Thoracic aorta (tissue), 2 donors: ENCODE results near the gene SSR4. TPM values are rescaled to one million over a fixed set of nuclear protein-coding genes. Genes with fewer than 3 reads are reported as not detected.

Experiments used
- ATAC-seq: fragments of 150-250 bp; one replicate; pipeline ENCODE4 v1.8.0; 2017; ENCODE audit warnings: low read depth; ENCODE audit not compliant: insufficient number of reproducible peaks, low FRiP score
- DNase-seq: peaks from one replicate; pipeline ENCODE4 v3.0.0-alpha.2; 2020; ENCODE audit warnings: low spot score
- H3K27ac ChIP-seq, 2 donors: fragments of 200-600 bp; sonication (generic); 1 replicate in 1 of 2; 2 replicates in 1 of 2; pipeline ENCODE4 v1.5.1; 2016; ENCODE audit warnings: mild to moderate bottlenecking in 2 of 2, moderate library complexity in 2 of 2
- H3K27me3 ChIP-seq: fragments of 200-600 bp; sonication (generic); replicated peaks from 2 replicates; pipeline ENCODE4 v1.6.0; 2016; ENCODE audit warnings: mild to moderate bottlenecking; ENCODE audit not compliant: insufficient read depth
- H3K36me3 ChIP-seq: fragments of 200-600 bp; sonication (generic); one replicate; pipeline ENCODE4 v1.5.1; 2016
- H3K4me1 ChIP-seq, 2 donors: fragments of 200-600 bp; sonication (generic); 1 replicate in 1 of 2; 2 replicates in 1 of 2; pipeline versions ENCODE4 v1.5.1 to v1.6.0; 2016; ENCODE audit warnings: low read depth in 2 of 2, mild to moderate bottlenecking in 1 of 2; ENCODE audit not compliant: control insufficient read depth in 1 of 2
- H3K4me3 ChIP-seq: fragments of 200-600 bp; sonication (generic); 2 replicates; pipeline ENCODE4 v1.5.1; 2016; ENCODE audit warnings: mild to moderate bottlenecking
- H3K9me3 ChIP-seq: fragments of 200-600 bp; sonication (generic); 2 replicates; pipeline ENCODE4 v1.5.1; 2016
- total RNA-seq, 2 donors: library from RNA; depleted of rRNA; stranded (reverse); fragments of >200 nt; gene quantifications; one replicate each; pipeline versions ENCODE4 v1.1.0 to v1.2.3, GENCODE V29; 2016
- TF ChIP-seq, protein P1 (sequence below): fragments of 200-600 bp; sonication (generic); IDR thresholded peaks from one replicate; pipeline ENCODE4 v1.5.1; 2019; ENCODE audit warnings: antibody characterized with exemption

Gene SSR4
- total RNA-seq, 2 donors from 2014 or later = 103 to 299 TPM

DNA sequence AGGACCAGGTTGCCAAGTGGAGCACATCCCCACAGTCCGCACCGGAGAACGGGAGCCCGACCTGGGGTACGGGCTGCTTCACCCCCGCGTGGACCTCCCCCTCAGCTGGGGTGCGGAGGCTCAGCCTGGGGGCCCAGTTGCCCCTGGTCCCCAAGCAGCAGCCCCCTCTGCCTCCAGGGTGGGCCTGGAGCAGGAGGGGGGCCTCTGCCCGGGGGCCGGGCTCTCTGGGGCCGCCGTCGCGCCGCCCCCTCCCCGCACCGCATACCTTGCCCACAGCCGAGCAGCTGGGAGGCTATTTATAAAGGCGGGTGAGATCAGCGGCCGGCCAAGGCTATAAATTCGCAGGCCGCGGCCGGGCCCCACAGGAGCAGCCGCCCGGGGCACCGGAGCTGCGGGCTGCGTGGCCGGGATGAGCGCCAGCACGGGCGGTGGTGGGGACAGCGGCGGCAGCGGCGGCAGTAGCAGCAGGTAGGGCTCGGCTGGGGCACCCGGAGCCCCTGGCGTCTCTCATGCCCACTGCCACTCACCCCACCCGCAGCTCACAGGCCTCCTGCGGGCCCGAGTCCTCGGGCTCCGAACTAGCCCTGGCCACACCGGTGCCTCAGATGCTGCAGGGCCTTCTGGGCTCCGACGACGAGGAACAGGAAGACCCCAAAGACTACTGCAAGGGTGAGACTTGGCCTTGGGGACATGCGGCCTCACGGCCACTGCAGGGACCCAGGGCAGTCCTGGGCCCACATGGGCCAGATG is 13.6 kb upstream of the SSR4 start, which contains the start of gene SRPK3:
TSS of gene SRPK3 (plus strand) at position 364 of the 750 bp plus-strand sequence. CDS start at position 410, 46 bp downstream.
- peaks cover 0 to 26% of the 10 kb centered on the region in 2 donors for H3K4me1 ChIP-seq
- TF ChIP-seq, protein P1, sequence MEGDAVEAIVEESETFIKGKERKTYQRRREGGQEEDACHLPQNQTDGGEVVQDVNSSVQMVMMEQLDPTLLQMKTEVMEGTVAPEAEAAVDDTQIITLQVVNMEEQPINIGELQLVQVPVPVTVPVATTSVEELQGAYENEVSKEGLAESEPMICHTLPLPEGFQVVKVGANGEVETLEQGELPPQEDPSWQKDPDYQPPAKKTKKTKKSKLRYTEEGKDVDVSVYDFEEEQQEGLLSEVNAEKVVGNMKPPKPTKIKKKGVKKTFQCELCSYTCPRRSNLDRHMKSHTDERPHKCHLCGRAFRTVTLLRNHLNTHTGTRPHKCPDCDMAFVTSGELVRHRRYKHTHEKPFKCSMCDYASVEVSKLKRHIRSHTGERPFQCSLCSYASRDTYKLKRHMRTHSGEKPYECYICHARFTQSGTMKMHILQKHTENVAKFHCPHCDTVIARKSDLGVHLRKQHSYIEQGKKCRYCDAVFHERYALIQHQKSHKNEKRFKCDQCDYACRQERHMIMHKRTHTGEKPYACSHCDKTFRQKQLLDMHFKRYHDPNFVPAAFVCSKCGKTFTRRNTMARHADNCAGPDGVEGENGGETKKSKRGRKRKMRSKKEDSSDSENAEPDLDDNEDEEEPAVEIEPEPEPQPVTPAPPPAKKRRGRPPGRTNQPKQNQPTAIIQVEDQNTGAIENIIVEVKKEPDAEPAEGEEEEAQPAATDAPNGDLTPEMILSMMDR = no peak
- H3K9me3 ChIP-seq = no peaks in the 10 kb centered on the region
- H3K4me3 ChIP-seq = peak within 1 kb of the TSS; percentile 62
- peak within 1 kb of the TSS; percentile 73 to 79 for H3K27ac ChIP-seq
- DNase-seq (no peak), ATAC-seq (no peak)
- no peaks in the 10 kb centered on the region for H3K27me3 ChIP-seq
- peaks cover 5% of the 10 kb centered on the region for H3K36me3 ChIP-seq

DNA sequence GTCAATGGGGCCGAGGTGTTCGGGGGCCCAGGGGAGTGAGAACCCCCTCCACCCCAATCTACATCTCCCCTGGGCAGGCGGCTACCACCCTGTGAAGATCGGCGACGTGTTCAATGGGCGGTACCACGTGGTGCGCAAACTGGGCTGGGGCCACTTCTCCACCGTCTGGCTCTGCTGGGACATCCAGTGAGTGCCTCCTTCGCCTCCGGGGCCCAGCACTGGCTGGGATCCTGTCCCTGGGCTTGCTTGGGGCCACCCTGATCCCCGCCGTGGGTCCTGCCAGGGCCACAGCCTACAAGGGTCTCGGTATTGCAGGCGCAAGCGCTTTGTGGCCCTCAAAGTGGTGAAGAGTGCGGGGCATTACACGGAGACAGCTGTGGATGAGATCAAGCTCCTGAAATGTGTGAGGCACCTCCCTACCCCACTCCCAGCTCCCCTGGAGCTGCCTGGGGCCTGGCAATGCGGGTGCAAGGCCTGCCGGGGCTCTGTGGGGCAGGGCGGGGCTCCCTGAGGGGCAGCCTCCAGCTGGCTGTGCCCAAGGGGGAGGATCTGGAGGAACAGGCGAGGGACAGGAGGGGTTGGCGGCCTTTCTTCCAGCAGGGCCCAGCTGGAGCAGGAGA is 12.9 kb upstream of the SSR4 start:
- Histone ChIP-seq H3K36me3 (peaks cover 5% of the 10 kb centered on the region), H3K4me1 (peaks cover 0 to 26% of the 10 kb centered on the region in 2 donors), H3K4me3 (peak overlapping the region; percentile 62), H3K27ac (peak overlapping the region; percentile 73 to 79), H3K27me3 (no peaks in the 10 kb centered on the region), H3K9me3 (no peaks in the 10 kb centered on the region)
- ATAC-seq (no peak), DNase-seq (no peak)
- TF ChIP-seq, protein P1 = no peak

DNA sequence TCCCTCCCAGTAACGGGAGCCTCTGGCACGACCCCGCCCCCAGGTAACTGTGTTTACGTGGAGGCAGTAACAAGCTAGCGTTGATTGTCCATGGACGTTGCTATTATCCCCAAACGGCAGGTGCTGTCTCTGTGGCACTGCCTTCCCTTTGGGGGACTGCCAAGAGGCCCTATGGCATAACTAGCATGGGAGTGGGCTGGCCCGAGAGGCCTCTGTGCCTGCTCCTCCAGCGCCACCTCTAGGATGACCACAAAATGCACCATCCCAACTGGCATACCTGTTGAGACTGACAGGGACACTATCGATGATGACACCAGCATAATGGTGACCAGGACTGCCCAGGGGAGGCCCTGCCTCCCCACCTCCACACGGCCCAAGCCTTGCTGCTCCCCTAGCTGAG is 12.2 kb upstream of the SSR4 start:
- Histone ChIP-seq H3K36me3 (peaks cover 5% of the 10 kb centered on the region), H3K27ac (no peak overlapping the region)
- no peak for ATAC-seq

DNA sequence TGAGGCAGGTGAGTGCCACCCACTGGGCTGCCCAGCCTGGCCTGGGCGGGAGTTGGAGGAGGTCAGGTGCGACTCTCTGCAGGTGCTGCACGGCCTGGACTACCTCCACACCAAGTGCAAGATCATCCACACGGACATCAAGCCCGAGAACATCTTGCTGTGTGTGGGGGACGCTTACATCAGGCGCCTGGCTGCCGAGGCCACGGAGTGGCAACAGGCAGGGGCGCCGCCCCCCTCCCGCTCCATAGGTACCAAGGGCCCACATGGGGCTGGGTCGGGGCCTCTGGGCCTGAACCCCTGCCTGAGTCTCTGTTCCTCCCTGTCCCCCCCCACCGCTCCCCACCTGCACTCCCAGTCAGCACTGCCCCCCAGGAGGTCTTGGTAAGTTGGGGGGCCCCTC is 11.6 kb upstream of the SSR4 start:
- Histone ChIP-seq H3K4me1 (peaks cover 0 to 26% of the 10 kb centered on the region in 2 donors), H3K4me3 (no peak overlapping the region), H3K36me3 (peaks cover 5% of the 10 kb centered on the region), H3K27ac (no peak overlapping the region), H3K9me3 (no peaks in the 10 kb centered on the region), H3K27me3 (no peaks in the 10 kb centered on the region)
- no peak for ATAC-seq
- no peak for DNase-seq
- TF ChIP-seq, protein P1 = no peak

More for the DNA sequence above, 12.2 kb upstream of the SSR4 start:
- TF ChIP-seq, protein P1 = no peak
- no peak overlapping the region for H3K4me3 ChIP-seq
- H3K4me1 ChIP-seq = peaks cover 0 to 26% of the 10 kb centered on the region in 2 donors
- no peaks in the 10 kb centered on the region for H3K9me3 ChIP-seq
- DNase-seq = no peak
- H3K27me3 ChIP-seq = no peaks in the 10 kb centered on the region

DNA sequence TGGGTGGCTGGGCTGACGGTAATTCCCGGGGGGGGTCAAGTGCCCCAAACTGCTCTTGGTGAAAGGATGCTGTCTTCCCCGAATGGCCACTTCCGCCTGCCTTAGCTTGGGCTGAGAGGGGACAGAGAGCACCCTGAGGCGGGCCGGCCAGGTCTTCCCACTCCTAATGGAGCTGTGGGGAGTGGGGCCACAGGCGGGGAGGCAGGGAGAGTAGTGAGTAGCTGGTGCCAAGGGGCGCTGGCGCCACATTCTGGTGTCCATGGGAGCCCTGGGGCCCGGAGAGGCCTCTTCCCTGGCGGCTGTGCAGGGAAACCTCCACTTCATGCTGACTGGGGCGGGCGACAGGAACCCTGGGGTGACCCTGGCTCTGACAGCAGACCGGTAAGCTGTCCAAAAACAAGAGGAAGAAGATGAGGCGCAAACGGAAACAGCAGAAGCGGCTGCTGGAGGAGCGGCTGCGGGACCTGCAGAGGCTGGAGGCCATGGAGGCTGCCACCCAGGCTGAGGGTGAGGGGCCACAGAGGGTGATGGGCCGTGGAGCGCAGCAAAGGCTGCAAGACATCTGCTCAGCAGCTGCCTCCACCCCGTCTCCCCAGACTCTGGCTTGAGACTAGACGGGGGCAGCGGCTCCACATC is 11.0 kb upstream of the SSR4 start:
- DNase-seq = no peak
- TF ChIP-seq, protein P1 = no peak
- peaks cover 5% of the 10 kb centered on the region for H3K36me3 ChIP-seq
- H3K4me1 ChIP-seq = peaks cover 0 to 26% of the 10 kb centered on the region in 2 donors
- no peaks in the 10 kb centered on the region for H3K27me3 ChIP-seq
- no peaks in the 10 kb centered on the region for H3K9me3 ChIP-seq
- no peak overlapping the region for H3K27ac ChIP-seq
- no peak for ATAC-seq
- no peak overlapping the region for H3K4me3 ChIP-seq
